Measurements from ENCODE around the gene TEX36. TPM values are rescaled to one million over a fixed set of nuclear protein-coding genes. Genes with fewer than 3 reads are reported as not detected.

The TEX36 gene
- total RNA-seq, 4 donors from 2014 or later: not detected

GRCh38 chr10:125661941-125662515 lies 20.9 kb downstream of the TEX36 start:
- no peak for TF ChIP-seq CTCF (IDR thresholded peaks at IDR 0.05; ENCODE audit: low read depth)

- TF ChIP-seq CTCF (IDR thresholded peaks at IDR 0.05; ENCODE audit: low read depth): no peak
Observed at GRCh38 chr10:125661431-125661940, 21.5 kb downstream of the TEX36 start.

- no peak for TF ChIP-seq CTCF (IDR thresholded peaks at IDR 0.05; ENCODE audit: low read depth)
Observed at GRCh38 chr10:125659071-125659470, 23.9 kb downstream of the TEX36 start.

GRCh38 chr10:125656523-125656922 lies 26.4 kb downstream of the TEX36 start:
- no peak for TF ChIP-seq CTCF (IDR thresholded peaks at IDR 0.05; ENCODE audit: low read depth)

- TF ChIP-seq CTCF (IDR thresholded peaks at IDR 0.05; ENCODE audit: low read depth): no peak
Observed at GRCh38 chr10:125646311-125646710, 36.7 kb downstream of the TEX36 start.

GRCh38 chr10:125641398-125641797 lies 41.6 kb downstream of the TEX36 start:
- no peak for TF ChIP-seq CTCF (IDR thresholded peaks at IDR 0.05; ENCODE audit: low read depth)

GRCh38 chr10:125640653-125641052 lies 42.3 kb downstream of the TEX36 start:
- no peak for TF ChIP-seq CTCF (IDR thresholded peaks at IDR 0.05; ENCODE audit: low read depth)

Measured in subcutaneous adipose tissue (tissue), 4 donors.